ENCODE data around the gene VWA3A.

DNA sequence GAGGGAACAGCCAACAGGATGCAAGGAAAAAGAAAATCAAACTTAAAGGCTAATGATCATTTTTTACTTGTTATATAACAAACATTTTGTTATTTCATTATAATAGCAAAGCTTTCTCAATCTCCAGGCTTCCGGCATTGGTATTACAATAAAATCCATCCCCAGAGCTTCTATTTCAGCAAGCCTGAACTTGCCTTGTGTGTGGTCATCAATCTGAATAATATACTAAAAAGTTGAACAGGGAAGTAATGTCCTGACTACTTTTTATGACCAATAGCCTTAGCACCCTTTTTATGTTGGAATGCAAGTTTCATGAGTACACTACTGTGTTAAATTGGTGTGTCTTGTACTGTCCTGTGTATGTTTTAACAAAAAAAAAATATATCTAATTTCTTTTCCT lies 27.1 kb upstream of the VWA3A start:
- TF ChIP-seq, protein P1, sequence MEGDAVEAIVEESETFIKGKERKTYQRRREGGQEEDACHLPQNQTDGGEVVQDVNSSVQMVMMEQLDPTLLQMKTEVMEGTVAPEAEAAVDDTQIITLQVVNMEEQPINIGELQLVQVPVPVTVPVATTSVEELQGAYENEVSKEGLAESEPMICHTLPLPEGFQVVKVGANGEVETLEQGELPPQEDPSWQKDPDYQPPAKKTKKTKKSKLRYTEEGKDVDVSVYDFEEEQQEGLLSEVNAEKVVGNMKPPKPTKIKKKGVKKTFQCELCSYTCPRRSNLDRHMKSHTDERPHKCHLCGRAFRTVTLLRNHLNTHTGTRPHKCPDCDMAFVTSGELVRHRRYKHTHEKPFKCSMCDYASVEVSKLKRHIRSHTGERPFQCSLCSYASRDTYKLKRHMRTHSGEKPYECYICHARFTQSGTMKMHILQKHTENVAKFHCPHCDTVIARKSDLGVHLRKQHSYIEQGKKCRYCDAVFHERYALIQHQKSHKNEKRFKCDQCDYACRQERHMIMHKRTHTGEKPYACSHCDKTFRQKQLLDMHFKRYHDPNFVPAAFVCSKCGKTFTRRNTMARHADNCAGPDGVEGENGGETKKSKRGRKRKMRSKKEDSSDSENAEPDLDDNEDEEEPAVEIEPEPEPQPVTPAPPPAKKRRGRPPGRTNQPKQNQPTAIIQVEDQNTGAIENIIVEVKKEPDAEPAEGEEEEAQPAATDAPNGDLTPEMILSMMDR (IDR thresholded peaks at IDR 0.05; ENCODE audit: borderline replicate concordance, extremely low read depth, low read length, poor library complexity, severe bottlenecking), result no peak
- no peak for TF ChIP-seq EZH2 (IDR thresholded peaks at IDR 0.05; ENCODE audit: borderline replicate concordance, low read depth, low read length, severe bottlenecking)

Measured in DND-41 (cell line).